GM19438 (cell line): ENCODE results near the gene OSM.
"Not testable (repeated sequence)": the region's sequence is repeated elsewhere in the genome, so short reads cannot be mapped to it uniquely, and the experiment has no call there.

Experiments used
- ATAC-seq: cut with Tn5 transposase; IDR thresholded peaks from one replicate; pipeline ENCODE4 v1.9.1; 2021; ENCODE audit warnings: low read depth; ENCODE audit not compliant: unreplicated experiment

Gene OSM

GRCh38 chr22:30245985-30246813 lies 20.5 kb downstream of the OSM start, which contains the start of gene LIF:
Gene LIF (minus strand): TSS chr22:30246759. CDS start chr22:30246695, 64 bp downstream.
- ATAC-seq, result no peak

DNA sequence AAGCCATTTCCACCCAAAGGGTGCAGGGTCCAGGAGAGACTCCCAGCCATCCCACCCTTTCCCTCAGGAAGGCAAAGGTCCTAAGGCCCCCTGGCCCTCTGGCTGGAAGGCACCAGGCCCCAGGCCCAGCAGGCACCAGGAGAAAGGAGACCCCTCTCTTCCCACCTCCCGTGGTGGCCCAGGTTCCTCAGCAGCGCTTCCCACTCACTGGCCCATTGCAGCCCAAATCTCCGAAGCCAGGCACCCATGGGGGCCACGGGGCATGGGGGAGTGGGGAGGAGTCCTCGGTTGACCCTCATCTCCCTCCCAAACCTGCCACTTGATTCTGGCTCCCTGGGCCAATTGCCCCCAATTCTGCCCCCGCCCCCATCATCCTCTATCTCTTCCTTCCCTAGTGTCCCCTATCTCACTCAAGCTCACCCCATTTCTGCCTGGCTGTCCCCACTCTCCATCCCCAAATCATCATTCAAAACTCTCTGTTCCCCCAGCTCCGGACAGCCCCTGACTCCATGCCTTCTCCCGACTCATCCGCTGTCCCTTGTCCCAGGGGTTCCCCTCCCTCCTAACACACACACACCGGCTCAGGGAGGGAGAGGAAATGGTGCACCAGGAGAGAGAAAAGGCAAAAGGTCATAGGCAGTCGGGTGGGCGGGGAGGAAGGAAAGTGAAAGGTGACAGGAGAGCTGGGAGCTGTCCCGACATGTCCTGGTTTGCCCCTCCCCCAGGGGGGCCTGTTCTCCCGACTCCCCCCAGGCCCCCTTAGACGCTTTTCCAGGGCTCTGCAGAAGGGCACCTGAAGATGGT lies 21.3 kb downstream of the OSM start:
- ATAC-seq, result no peak

GRCh38 chr22:30244641-30245040 lies 22.0 kb downstream of the OSM start:
- ATAC-seq, result no peak

GRCh38 chr22:30244066-30244465 lies 22.6 kb downstream of the OSM start:
- no peak for ATAC-seq

- ATAC-seq, result no peak
These were observed 23.0 kb downstream of the OSM start for GRCh38 chr22:30243661-30244060.

DNA sequence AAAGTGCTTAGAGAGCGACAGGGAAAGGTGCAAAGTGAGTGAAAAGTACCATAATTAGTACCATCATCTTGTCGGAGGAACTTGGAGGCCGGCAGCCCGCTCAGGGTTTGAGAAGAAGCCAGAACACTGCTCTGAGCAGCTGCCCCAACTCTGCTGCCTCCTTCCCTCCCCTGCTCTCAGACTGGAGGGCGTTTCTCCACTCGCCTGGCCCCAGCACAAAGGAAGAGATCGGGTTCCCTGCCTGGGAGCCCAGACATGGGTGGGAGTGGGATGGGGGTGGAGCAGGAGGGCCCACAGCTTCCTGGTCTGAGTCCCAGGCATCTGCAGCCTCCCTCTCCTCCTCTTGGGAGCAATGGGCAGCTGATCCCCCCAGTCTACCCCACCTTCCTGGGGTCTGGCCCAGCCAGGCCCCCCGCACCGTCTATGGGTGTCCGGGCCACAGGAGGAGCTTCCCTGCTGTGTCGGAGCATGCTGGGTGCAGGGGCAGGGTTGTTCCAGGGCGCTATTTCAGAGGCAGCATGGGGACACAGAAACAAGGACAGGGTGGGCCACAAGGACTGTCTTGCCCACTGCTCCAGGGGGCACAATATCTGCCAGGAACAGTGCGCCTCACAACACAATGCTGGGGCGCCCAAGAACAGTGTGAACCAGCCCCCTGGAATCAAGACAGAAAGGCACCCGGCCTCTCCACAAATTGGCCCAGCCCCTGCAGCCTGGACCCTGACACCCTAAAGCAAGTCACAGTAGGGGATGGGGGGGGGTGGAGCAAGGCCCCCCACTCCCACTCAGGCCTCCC lies 24.9 kb downstream of the OSM start:
- ATAC-seq, result no peak

GRCh38 chr22:30240541-30241417 lies 25.9 kb downstream of the OSM start:
- no peak for ATAC-seq

DNA sequence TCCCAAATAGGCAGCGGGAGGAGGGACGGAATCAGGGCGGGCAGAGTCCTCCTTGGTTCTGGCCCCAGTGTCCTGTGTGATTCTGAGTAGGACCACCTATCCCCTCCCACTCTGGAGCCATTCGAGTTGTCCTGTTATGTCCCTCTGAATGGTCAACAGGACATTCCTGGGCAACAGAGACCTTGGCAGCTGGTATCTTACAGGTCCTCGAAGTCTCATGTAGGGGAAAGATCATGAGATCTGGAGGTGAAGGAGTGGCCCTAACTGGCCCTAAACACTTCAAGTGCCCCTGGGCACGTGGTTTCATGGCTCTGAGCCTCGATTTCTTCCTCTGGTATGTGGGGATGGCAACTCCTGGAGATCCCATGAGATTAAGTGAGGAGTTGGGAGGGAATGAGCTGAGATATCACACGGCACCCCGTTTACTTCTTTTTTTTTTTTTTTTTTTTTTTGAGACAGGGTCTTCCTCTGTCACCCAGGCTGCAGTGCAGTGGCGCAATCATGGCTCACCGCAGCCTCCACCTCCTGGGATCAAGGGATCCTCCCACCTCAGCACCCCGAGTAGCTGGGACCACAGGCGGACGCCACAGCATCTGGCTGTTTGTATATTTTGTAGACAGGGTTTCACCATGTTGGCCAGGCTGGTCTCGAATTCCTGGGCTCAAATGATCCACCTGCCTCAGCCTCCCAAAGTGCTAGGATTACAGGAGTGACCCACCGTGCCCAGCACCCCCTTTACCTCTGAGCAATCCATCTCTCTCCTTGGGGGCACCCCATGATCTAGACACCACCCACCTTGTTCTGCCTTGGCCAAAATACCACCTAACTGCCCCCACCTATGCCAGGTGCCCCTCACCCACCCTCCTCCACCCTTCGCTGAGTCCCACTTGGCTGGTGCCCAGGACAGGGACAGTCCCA lies 26.9 kb downstream of the OSM start:
- ATAC-seq, result no peak

GRCh38 chr22:30238661-30239487 lies 27.8 kb downstream of the OSM start:
- no peak for ATAC-seq

DNA sequence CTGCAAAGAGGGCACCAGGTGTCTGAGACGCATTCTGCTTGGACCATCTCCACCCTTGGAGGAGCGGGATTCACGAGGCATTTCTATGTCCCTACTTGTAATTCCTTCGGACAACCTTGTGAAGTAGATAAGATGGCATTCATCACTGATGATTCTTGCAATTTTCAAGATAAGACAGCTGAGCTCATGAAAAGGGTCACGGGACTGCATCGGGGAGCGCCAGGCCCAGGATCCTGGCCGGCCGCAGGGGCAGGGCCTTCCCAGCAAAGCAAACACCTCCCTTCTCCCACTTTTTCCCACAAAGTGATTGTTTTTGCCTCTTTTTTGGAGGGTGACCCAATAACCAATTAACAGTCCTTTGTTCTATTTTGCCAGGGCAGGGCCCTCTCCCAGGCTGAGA lies 28.5 kb downstream of the OSM start:
- no peak for ATAC-seq

GRCh38 chr22:30236875-30237274 lies 29.8 kb downstream of the OSM start:
- no peak for ATAC-seq

- ATAC-seq, result no peak
These were observed 30.9 kb downstream of the OSM start for GRCh38 chr22:30235687-30236170.

- no peak for ATAC-seq
These were observed 31.7 kb downstream of the OSM start for GRCh38 chr22:30234786-30235470.

DNA sequence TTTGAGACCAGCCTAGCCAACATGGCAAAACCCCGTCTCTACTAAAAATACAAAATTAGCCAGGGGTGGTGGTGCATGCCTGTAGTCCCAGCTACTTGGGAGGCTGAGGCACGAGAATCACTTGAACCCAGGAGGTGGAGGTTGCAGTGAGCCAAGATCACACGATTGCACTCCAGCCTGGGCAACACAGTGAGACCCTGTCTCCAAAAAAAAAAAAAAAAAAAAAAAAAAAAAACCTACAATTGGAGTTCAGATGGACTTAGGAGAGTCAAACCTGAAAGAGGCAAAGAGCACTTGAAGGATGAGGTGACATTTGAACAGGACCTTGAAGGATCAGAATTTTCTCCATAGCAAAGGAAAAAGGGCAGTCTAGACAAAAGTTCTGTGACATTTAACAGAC lies 32.3 kb downstream of the OSM start:
- not testable (repeated sequence) for ATAC-seq

DNA sequence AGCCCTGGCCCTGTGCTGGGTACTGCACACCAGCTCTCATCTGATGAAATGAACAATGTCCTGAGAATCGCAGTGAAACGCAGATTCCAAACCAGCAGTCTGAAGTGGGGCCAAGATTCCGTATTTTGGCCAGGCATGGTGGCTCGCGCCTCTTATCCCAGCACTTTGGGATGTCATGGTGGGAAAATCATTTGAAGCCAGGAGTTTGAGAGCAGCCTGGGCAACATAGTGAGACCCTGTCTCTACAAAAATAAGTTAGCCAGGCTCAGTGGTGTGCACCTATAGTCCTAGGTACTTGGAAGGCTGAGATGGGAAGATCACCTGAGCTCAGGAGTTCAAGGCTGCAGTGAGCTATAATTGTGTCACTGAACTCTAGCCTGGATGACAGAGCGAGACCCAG lies 33.1 kb downstream of the OSM start:
- ATAC-seq, result no peak

- no peak for ATAC-seq
These were observed 33.9 kb downstream of the OSM start for GRCh38 chr22:30232716-30233218.

DNA sequence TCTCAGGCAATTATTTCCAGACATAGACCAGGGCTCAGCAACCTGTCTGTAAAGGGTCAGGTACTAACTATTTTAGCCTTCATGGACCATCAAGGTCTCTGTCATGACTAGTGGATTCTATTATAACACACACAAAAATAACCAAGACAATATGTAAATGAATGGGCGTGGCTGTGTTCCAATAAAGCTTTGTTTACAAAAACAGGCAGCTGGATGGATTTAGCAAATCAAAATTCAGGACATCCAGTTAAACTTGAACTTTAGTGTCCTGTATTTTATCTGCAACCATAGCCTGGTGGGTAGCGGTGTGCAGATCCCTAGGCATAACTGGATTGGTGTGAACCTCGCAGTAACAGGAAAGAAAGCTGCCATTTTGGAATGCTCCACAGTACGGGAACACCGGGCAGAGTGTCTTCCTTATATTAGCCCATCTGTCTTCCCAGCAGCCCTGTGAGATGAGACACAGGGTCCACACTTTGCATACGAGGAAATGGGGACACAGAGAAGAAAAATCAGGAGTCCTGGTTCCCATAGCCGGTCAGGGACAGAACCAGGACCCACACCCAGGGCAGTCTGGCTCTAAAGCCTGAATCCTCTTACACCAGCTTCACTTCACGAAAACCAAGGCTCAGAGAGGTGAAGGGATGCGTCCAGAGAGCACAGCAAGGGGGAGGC lies 35.7 kb downstream of the OSM start:
- ATAC-seq, result no peak
